ENCODE data around the gene MAP1LC3B2. TPM values are rescaled to one million over a fixed set of nuclear protein-coding genes. Genes with fewer than 3 reads are reported as not detected.

Gene MAP1LC3B2
- total RNA-seq, result 1 to 10 TPM; 1.0 to 1.3 TPM

DNA sequence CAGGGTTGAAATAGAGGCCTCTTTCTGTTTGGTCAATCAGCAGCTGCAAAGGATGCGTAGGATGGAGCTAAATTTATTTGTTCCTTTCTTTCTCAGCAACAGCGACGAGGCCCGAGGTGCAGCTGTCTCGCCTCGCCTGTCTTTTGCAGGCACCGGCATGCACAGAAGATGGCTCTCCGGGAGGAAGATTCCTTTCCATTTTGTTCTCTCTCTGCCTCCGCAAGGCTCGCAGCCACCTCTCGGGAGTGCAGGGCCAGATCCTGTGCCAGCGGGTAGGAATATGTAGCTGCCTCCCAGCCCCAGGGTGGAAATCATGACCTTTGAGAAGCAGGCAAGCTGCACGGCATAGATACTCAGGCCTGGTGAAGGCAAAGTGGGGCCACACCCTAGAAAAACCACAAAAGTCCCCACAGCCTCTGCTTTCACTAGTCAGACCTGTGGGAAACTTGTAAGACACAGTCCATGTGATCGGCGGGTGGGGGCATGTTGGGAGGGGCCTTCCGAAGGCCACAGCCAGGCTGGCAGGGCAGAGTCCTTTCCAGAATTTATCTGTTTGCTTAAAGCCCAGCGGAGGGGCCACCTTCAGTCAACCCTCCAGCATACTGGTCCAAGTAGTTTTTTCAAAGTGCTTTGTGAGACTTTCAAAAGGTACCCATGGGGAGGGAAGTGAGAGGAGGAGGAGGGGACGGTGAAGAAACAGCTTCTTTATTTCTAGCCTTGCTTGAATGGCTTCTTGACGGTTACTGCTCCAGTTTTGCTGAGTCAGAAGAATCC lies at the start of gene MAP1LC3B2:
Gene MAP1LC3B2 (plus strand): TSS at position 220 of the 774 bp plus-strand sequence. CDS start 16,562 bp downstream, outside the sequence.
- ChIA-PET POLR2A (interaction anchor here (0.9 kb wide), 1 partner anchor 40 kb away, joined by 3 read pairs; no protein-coding TSS in a partner anchor), CTCF (interaction anchor here (0.5 to 1.0 kb wide), 3 partner anchors 9 to 499 kb away, joined by 3 to 4 read pairs (median 3); no protein-coding TSS in a partner anchor)

DNA sequence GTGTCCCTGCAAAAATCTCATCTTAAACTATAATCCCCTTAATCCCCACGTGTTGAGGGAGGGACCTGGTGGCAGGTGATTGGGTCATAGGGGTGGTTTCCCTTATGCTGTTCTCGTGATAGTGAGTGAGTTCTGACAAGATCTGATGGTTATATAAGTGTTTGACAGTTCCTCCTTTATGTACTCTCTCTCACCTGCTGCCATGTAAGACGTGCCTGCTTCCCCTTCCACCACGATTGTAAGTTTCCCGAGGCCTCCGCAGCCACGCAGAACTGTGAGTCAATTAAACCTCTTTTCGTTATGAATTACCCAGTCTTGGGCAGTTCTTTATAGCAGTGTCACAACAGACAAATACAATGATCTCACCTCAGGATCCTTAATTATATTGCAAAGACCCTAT lies 45.2 kb upstream of the MAP1LC3B2 start:
- ChIA-PET CTCF (no interaction called here), POLR2A (no interaction called here)

GRCh38 chr12:116515684-116516083 lies 43.5 kb upstream of the MAP1LC3B2 start:
- ChIA-PET POLR2A (no interaction called here), CTCF (no interaction called here)

DNA sequence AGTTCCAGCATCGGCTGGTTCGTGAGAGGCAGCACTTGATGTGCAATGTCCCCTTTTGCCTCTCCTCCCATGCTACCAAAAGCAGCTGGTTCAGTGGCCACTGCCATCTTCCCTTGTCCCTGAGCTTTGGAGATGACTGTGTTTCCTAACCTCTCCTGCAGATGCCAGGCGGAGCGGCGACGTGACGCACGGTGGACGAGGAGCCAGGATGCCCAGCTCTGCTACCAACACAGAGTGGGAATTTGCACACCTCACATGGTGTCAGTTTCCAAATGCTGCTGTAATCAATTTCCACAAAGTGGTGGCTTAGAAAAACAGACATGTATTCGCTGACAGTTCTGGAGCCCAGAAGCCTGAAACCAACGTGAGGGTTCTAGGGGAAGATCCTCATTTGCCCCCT lies 42.5 kb upstream of the MAP1LC3B2 start:
- ChIA-PET POLR2A (no interaction called here), CTCF (no interaction called here)

DNA sequence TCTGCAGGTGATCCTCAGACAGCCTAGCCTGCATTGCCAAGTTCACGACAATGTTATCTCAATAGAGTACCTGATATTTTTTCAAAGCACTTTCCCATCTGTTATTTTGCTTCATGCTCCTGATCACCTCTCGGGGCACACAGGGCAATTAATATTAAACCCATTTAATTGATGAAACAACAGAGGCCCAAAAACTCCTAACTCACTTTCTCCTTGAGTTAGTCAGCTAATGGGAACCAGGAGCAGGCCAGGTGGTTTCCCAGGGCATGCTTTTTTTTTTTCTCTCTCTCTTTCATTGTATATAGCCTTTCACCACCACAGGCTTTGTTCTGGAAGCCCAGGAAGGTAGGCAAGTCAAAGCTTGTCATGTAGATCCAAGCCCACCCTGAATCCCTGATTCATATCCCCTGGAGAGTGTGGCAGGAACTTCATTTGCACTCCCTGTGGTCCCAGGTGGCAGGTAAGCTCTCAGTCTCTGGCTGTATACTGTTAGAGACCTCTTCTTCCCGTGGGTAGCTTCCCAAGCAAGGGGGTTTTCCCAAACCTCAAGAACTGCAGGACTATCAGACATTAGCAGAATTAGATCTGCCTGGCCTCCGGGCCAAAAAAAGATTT lies 41.6 kb upstream of the MAP1LC3B2 start:
- POLR2A ChIA-PET, result no interaction called here

GRCh38 chr12:116520225-116520760 lies 38.9 kb upstream of the MAP1LC3B2 start:
- CTCF ChIA-PET, result no interaction called here
- POLR2A ChIA-PET, result interaction anchor here (0.6 kb wide), 1 partner anchor 40 kb away, joined by 3 read pairs; no protein-coding TSS in a partner anchor

More for the DNA sequence above, 41.6 kb upstream of the MAP1LC3B2 start:
- CTCF ChIA-PET, result no interaction called here

DNA sequence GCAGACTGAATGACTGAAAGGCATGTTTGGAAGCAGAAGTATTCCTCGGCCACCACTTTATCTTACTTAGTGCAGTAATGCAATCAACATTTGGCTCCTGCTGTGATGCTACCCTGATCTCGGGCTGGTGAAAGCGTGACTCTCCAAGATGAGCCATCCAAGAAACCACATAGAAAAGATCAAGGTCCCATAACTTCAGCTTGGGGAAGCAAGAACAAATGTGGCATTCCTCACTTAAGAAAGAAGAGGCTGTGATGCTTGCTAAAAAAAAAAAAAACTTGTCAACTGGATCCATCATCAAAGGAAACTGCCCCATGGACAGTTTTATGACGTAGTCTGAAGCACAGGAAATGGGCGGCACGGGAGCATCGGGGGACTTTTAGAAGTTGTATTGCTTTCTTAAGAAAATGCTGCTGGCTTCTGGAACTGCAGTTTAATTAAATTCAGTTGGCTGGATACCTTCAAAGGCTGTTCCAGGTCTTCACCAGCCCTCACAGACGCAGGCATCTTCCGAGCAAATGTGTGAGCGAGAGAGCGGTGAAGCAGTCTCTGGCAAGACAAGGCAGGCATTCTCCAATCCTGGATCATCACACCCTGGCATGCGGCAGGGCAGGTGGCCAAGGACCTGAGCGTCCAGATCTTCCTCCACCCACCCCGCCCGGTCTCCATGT lies 38.2 kb upstream of the MAP1LC3B2 start:
- ChIA-PET POLR2A (no interaction called here), CTCF (no interaction called here)

DNA sequence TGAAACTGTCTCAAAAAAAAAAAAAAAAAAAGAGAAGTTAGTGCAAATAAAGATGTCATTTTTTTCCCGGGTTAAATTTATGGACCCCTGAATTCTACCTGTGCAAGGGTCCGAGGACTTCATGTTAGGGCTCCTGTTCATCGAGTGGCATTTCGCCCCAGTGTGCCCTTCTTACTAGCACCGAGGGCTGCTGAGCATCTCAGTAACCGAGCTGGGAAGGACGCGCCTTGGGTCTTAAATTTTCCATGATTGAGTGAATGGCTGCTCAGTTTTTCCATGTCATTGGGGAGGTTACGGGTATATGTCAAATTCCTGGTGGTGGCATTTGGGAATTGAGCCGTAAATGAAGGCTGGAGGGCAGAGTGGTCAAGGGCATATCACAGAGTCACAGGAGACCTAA lies 34.9 kb upstream of the MAP1LC3B2 start:
- ChIA-PET CTCF (interaction anchor here (0.6 to 0.9 kb wide), 2 partner anchors 37 to 1412 kb away, joined by 3 to 5 read pairs; no protein-coding TSS in a partner anchor), POLR2A (no interaction called here)

GRCh38 chr12:116524964-116525379 lies 34.2 kb upstream of the MAP1LC3B2 start:
- ChIA-PET CTCF (interaction anchor here (0.9 kb wide), 1 partner anchor 37 kb away, joined by 5 read pairs; no protein-coding TSS in a partner anchor), POLR2A (no interaction called here)

- ChIA-PET CTCF (no interaction called here), POLR2A (no interaction called here)
Measured at GRCh38 chr12:116525418-116526001, 33.7 kb upstream of the MAP1LC3B2 start.

DNA sequence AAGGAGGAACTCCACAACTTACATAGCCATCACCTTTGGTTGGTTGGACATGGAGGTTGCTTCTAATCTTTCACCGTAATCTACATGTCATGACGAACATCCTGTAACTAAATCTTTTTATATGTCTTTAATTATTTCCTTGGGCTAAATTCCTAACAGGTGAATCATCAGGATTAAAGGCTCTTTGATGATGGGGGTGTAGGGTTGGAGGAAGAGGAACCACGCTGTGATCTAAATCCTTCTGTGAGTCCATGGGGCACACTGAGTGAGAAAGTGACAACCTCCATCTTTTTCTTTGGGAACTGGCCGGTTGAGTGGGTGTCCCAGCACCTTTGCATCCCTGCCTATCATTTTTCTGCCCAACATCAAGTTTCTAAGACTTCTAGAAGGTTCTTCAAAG lies 31.1 kb upstream of the MAP1LC3B2 start:
- CTCF ChIA-PET, result no interaction called here
- POLR2A ChIA-PET, result no interaction called here

DNA sequence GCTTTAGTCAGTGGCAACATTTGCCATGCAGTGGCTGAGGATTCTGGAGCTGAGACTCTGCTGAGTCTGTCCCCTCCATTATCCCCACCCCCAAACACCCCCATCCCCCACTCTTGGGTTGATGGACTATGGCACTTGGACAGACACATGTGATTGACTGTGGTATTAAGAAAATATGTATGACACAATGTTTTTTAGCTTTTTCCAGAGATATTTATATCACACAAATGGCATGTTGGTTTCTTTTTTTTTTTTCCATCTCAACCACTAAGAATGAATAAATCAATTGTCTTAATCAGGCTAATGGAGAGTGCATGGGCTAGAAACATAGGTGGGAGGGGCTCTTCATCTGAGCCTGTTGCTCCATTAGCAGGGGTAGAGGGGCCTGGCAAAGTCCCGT lies 30.7 kb upstream of the MAP1LC3B2 start:
- POLR2A ChIA-PET, result no interaction called here
- CTCF ChIA-PET, result no interaction called here

GRCh38 chr12:116529048-116529447 lies 30.1 kb upstream of the MAP1LC3B2 start:
- POLR2A ChIA-PET, result no interaction called here
- CTCF ChIA-PET, result no interaction called here

DNA sequence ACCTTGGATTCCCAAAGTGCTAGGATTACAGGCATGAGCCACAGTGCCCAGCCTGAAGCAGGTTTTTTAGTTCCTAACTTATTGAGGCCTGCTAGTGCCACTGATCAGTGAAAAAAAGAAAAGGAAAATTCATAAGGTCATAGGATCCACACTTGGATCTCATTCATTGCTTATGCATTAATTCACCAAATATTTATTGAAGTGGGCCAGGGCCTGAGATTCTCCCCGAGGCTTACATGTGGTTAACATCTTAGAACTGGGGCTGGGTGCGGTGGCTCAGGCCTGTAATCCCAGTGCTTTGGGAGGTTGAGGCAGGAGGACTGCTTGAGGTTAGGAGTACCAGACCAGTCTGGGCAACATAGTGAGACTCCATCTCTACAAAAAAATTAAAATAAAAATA lies 29.5 kb upstream of the MAP1LC3B2 start:
- ChIA-PET CTCF (no interaction called here), POLR2A (no interaction called here)

DNA sequence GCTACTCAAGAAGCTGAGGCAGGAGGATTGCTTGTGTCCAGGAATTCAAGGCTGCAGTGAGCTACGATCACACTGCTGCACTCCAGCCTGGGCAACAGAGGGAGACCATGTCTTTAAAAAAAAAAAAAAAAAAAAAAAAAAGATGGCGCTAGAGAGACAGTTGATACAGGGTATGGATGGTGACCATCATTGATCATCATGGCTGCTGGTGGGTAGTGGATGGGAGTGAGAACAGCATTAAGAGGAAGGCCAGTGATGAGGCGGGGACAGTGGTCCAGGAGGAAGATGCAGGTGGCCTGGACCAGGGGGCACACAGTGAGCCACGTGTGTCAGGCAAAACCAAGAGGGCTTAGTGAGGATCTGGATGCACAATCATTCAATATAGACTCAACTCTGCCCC lies 26.8 kb upstream of the MAP1LC3B2 start:
- CTCF ChIA-PET, result interaction anchor here (0.7 kb wide), 2 partner anchors 22 to 228 kb away, joined by 3 to 6 read pairs; no protein-coding TSS in a partner anchor

DNA sequence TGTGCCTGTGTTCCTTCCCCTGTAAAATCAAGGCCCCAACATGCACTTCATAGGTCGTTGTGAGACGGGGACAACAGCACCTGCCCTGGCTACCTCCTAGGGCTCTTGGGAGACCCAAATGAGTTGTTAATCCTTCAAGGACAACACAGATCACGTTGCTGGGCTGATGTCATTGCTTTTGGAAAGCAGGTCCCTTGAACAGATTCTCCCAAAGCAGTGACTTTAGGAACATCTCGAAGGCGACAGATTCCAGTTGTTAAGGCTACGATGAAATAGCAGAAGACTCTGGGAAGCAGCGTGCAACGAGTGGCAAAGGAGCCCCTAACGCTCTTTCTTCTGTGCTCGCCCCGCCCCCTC lies 26.2 kb upstream of the MAP1LC3B2 start:
- CTCF ChIA-PET, result no interaction called here

More for the DNA sequence above, 26.8 kb upstream of the MAP1LC3B2 start:
- POLR2A ChIA-PET, result no interaction called here

DNA sequence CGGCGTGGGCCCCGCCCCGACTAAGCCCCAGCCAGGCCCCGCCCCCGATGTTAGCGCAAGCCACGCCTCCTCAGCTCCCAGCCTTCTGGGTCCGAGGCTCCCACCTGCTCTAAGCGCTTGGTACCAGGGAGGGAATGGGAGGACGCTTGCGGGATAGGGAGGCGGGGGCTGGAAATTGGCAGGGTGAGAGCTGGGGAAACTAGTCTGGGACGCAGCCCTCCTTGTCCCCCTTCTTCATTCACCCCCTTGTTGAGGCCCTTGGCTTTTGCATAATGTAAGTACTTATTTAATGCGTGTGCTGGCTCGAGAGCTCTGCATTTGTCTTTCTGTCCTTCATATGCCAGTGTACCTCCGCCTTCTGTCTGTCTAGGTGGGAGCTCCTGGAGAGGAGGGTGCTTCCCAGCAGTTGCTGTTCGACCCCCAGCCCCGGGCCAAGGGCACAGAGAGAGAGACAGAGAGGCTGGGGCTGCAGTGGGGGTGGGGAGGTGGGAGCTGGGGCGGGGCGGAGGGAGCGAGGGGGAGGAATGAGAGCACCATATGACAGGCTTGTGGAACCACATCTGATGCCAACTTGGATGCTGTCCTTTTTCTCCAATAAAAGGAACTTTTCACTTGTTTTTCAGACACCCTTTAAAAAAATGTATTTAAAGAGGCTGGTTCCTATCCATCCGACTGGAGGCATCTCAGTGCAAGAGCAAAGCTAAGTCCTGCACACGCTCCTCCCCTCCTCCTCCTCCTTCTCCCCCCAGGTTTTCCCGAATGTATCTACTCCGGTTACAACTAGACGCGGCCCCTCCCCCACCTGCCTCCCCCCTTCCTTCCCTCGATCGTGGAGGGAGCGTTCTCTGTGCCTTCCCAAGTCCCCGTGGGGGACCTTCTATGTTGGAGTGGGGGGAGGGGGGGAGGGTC lies 25.6 kb upstream of the MAP1LC3B2 start:
- ChIA-PET POLR2A (no interaction called here), CTCF (no interaction called here)

More for the DNA sequence above, 26.2 kb upstream of the MAP1LC3B2 start:
- POLR2A ChIA-PET, result no interaction called here

DNA sequence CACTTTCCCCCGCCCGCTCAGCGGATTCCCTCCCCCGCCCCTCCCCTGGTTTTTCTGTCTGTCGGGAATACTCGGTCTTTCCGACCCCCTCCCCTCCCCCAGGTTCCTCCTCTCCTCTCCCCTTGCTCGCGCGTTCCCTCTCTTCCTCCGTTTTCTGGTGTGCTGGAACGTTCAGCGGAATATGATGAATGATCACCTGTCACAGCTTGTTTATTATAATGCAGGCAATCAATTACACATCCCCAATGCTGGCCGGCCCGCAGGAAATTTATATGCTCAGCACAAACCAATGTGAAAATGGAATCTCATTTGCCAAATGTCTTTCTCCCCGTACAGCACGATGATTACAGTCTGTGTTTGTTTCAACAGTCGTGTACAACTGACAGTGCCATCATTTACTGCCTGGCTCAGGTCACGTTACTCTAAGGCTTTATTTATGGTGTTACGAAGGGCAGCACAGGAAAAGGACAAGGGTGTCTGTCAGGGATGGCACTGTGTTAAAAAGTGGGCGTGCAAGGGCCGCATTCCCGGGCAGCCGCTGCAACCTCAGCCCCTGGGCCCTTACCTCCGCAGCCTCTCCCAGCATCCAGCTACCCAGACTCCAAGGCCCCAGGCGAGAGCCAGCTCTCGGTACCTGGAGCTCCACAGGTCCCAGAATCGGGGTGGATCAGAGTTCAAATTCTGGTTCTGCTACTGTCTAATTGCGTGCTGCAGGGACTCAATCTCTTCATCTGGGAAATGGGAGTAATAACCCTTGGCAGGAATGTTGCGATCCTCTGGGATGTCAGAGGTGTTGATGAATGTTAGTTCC lies 24.7 kb upstream of the MAP1LC3B2 start:
- ChIA-PET CTCF (no interaction called here), POLR2A (no interaction called here)

Measured in activated CD8-positive, alpha-beta memory T cell treated with anti-CD3 and anti-CD28 coated beads for 36 hours (primary cell).